Measurements from ENCODE around the gene PPP3CA. TPM values are rescaled to one million over a fixed set of nuclear protein-coding genes. Genes with fewer than 3 reads are reported as not detected.

PPP3CA gene
- total and polyA plus RNA-seq, 2 experiments from 2014 or later = 27.0 to 45.2 TPM

DNA sequence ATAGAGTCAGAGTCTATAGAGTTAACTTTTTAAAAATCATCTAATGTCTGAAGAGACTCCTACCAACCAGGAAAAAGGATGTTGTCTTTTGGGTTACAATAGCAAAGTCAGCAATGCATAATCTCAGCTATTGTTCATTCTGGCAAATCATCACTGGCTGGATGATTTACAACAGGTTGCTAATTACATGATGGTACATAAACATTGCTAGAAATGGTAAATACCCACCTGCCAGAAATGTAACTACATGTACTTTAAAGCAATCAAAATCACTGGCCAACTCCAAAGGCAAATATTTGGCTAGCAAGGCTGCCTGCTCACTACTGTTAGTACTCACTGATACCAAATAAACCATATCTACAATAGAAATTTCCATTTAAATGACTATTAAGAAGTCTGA is 91.1 kb downstream of the PPP3CA start:
- no peaks in the 10 kb centered on the region for H3K27me3 Mint-ChIP-seq (ENCODE audit: insufficient read depth, low read depth, poor library complexity)
- TF ChIP-seq, protein P1, sequence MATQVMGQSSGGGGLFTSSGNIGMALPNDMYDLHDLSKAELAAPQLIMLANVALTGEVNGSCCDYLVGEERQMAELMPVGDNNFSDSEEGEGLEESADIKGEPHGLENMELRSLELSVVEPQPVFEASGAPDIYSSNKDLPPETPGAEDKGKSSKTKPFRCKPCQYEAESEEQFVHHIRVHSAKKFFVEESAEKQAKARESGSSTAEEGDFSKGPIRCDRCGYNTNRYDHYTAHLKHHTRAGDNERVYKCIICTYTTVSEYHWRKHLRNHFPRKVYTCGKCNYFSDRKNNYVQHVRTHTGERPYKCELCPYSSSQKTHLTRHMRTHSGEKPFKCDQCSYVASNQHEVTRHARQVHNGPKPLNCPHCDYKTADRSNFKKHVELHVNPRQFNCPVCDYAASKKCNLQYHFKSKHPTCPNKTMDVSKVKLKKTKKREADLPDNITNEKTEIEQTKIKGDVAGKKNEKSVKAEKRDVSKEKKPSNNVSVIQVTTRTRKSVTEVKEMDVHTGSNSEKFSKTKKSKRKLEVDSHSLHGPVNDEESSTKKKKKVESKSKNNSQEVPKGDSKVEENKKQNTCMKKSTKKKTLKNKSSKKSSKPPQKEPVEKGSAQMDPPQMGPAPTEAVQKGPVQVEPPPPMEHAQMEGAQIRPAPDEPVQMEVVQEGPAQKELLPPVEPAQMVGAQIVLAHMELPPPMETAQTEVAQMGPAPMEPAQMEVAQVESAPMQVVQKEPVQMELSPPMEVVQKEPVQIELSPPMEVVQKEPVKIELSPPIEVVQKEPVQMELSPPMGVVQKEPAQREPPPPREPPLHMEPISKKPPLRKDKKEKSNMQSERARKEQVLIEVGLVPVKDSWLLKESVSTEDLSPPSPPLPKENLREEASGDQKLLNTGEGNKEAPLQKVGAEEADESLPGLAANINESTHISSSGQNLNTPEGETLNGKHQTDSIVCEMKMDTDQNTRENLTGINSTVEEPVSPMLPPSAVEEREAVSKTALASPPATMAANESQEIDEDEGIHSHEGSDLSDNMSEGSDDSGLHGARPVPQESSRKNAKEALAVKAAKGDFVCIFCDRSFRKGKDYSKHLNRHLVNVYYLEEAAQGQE (IDR thresholded peaks at IDR 0.05; ENCODE audit: unreplicated experiment) = no peak
- TF ChIP-seq CREB1 (CRISPR knock-in tag; IDR thresholded peaks at IDR 0.05; ENCODE audit: low read depth) (no peak), POLR2AphosphoS5 (IDR thresholded peaks at IDR 0.05; ENCODE audit: low read depth) (no peak), ETS1 (IDR thresholded peaks at IDR 0.05) (no peak), EZH2 (IDR thresholded peaks at IDR 0.05; ENCODE audit: low read depth, unreplicated experiment) (no peak), JUNB (IDR thresholded peaks at IDR 0.05; ENCODE audit: unreplicated experiment) (no peak), ZNF462 (CRISPR knock-in tag; IDR thresholded peaks at IDR 0.05) (no peak), STAT1 (IDR thresholded peaks at IDR 0.05; ENCODE audit: unreplicated experiment) (no peak), ZNF114 (CRISPR knock-in tag; IDR thresholded peaks at IDR 0.05) (no peak), EZH2phosphoT487 (IDR thresholded peaks at IDR 0.05; ENCODE audit: unreplicated experiment) (no peak), NANOG (IDR thresholded peaks at IDR 0.05; ENCODE audit: borderline replicate concordance) (no peak), ZNF331 (CRISPR knock-in tag; IDR thresholded peaks at IDR 0.05; ENCODE audit: low read depth) (no peak)
- TF ChIP-seq, protein P2, sequence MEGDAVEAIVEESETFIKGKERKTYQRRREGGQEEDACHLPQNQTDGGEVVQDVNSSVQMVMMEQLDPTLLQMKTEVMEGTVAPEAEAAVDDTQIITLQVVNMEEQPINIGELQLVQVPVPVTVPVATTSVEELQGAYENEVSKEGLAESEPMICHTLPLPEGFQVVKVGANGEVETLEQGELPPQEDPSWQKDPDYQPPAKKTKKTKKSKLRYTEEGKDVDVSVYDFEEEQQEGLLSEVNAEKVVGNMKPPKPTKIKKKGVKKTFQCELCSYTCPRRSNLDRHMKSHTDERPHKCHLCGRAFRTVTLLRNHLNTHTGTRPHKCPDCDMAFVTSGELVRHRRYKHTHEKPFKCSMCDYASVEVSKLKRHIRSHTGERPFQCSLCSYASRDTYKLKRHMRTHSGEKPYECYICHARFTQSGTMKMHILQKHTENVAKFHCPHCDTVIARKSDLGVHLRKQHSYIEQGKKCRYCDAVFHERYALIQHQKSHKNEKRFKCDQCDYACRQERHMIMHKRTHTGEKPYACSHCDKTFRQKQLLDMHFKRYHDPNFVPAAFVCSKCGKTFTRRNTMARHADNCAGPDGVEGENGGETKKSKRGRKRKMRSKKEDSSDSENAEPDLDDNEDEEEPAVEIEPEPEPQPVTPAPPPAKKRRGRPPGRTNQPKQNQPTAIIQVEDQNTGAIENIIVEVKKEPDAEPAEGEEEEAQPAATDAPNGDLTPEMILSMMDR (conservative IDR thresholded peaks at IDR 0.05; ENCODE audit: low read depth in 2 of 2) = no peak
- Histone ChIP-seq H4K20me1 (replicated peaks; ENCODE audit: insufficient read depth) (no peaks in the 10 kb centered on the region), H3K9me2 (ENCODE audit: insufficient read depth) (no peaks in the 10 kb centered on the region; the same call in 1 of the 2 replicates), H3K4me1 (ENCODE audit: insufficient read depth) (peaks cover 23% of the 10 kb centered on the region), H3K79me2 (replicated peaks; ENCODE audit: insufficient read depth) (peaks cover 63% of the 10 kb centered on the region), H3K27ac (ENCODE audit: low read depth) (no peak overlapping the region), H3K27me3 (ENCODE audit: insufficient read depth) (no peaks in the 10 kb centered on the region), H3K36me3 (ENCODE audit: insufficient read depth) (no peaks in the 10 kb centered on the region), H3K4me3 (no peak overlapping the region), H3F3A (replicated peaks; ENCODE audit: low read depth) (no peaks in the 10 kb centered on the region), H3K4me2 (peak overlapping the region; percentile 55), H2AFZ (no peak overlapping the region)
- H3K4me1 Mint-ChIP-seq = peaks cover 58% of the 10 kb centered on the region
- H3K4me3 Mint-ChIP-seq = no peak overlapping the region
- no peaks in the 10 kb centered on the region for H3K9me3 Mint-ChIP-seq
- DNase-seq (ENCODE audit: low spot score) (no peak), ATAC-seq (no peak)
- no peak overlapping the region for H3K27ac Mint-ChIP-seq
- no peaks in the 10 kb centered on the region for H3K36me3 Mint-ChIP-seq (ENCODE audit: low read depth)
